Esophagus squamous epithelium (tissue), 4 donors: ENCODE data around the gene SCN3A.

Experiments used
- POLR2A ChIP-seq, 4 donors: fragments of 450-650 bp; IDR thresholded peaks; one replicate each; pipeline ENCODE4 v1.6.1; 2017; ENCODE audit warnings: antibody characterized with exemption in 4 of 4, mild to moderate bottlenecking in 4 of 4, moderate library complexity in 3 of 4
- TF ChIP-seq, protein P1 (sequence below), 6 experiments: fragments of 450-650 bp in 4 of 6; fragments of 200-600 bp in 2 of 6; sonication (generic) in 2 of 6; IDR thresholded peaks; one replicate each; pipeline ENCODE4 v1.5.1; 2016 to 2019; ENCODE audit warnings: antibody characterized with exemption in 6 of 6, mild to moderate bottlenecking in 4 of 6, moderate library complexity in 4 of 6

DNA sequence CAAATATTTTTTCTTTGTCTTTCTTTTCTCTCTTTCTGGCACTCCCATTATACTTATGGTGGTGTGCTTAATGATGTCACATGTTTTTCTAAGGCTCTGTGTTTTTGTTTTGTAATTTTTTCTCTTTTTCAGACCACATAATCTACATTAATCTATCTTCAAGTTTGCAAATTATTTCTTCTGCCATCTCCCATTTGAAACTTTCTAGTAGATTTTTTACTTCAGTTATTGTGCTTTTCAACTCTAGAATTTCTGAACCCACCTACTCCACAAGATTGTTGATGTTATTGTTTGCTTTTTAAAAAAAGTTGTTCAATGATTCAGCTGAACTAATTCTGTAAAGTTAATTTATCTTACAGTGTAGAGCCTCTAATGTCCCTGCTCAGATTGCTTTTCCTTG is 121.4 kb downstream of the SCN3A start:
- TF ChIP-seq, protein P1, sequence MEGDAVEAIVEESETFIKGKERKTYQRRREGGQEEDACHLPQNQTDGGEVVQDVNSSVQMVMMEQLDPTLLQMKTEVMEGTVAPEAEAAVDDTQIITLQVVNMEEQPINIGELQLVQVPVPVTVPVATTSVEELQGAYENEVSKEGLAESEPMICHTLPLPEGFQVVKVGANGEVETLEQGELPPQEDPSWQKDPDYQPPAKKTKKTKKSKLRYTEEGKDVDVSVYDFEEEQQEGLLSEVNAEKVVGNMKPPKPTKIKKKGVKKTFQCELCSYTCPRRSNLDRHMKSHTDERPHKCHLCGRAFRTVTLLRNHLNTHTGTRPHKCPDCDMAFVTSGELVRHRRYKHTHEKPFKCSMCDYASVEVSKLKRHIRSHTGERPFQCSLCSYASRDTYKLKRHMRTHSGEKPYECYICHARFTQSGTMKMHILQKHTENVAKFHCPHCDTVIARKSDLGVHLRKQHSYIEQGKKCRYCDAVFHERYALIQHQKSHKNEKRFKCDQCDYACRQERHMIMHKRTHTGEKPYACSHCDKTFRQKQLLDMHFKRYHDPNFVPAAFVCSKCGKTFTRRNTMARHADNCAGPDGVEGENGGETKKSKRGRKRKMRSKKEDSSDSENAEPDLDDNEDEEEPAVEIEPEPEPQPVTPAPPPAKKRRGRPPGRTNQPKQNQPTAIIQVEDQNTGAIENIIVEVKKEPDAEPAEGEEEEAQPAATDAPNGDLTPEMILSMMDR (IDR thresholded peaks at IDR 0.05): no peak
- no peak for TF ChIP-seq POLR2A (IDR thresholded peaks at IDR 0.05)
